K562 (cell line): ENCODE measurements around the gene CST2.

Source experiments
- EZH2 ChIP-seq: IDR thresholded peaks from 2 replicates; pipeline ENCODE4 v1.6.1; 2012; ENCODE audit warnings: low read depth, mild to moderate bottlenecking, inconsistent platforms, low read length, borderline replicate concordance
- FOXM1 ChIP-seq, 2 experiments: fragments of 450-650 bp in 1 of 2; sonication (generic) in 1 of 2; formaldehyde crosslinking in 1 of 2; IDR thresholded peaks; 2 replicates each; pipeline versions ENCODE4 v1.6.1 to v1.9.0; 2017 to 2022; ENCODE audit warnings: low read depth in 2 of 2, mild to moderate bottlenecking in 2 of 2, missing genetic modification reagents in 1 of 2, moderate library complexity in 1 of 2
- MEF2A ChIP-seq: IDR thresholded peaks from 2 replicates; pipeline ENCODE4 v1.6.1; 2011; ENCODE audit warnings: low read depth, mild to moderate bottlenecking, low read length, moderate library complexity; ENCODE audit not compliant: control insufficient read depth
- NR3C1 ChIP-seq: sonication (generic); formaldehyde crosslinking; IDR thresholded peaks from 2 replicates; pipeline ENCODE4 v1.8.1; 2022; ENCODE audit warnings: missing genetic modification reagents
- TGIF2 ChIP-seq: sonication (generic); formaldehyde crosslinking; IDR thresholded peaks from 2 replicates; pipeline ENCODE4 v1.8.1; 2022; ENCODE audit warnings: mild to moderate bottlenecking, missing genetic modification reagents, moderate library complexity
- ZNF224 ChIP-seq: sonication (generic); formaldehyde crosslinking; IDR thresholded peaks from 2 replicates; pipeline ENCODE4 v1.8.0; 2022; ENCODE audit warnings: mild to moderate bottlenecking, missing genetic modification reagents
- TF ChIP-seq, protein P1 (sequence below), 2 experiments: fragments of 450-650 bp; formaldehyde crosslinking in 1 of 2; IDR thresholded peaks; 2 replicates each; pipeline versions ENCODE4 v1.4.0 to v1.6.1; 2014 to 2020; ENCODE audit warnings: mild to moderate bottlenecking in 2 of 2, borderline replicate concordance in 1 of 2, low read depth in 1 of 2
- TF ChIP-seq, protein P2 (sequence below): fragments of 250-450 bp; sonication (Bioruptor Pico); IDR thresholded peaks from 2 replicates; pipeline ENCODE4 v1.8.0; 2021; ENCODE audit warnings: moderate library complexity, mild to moderate bottlenecking, inconsistent platforms
- TF ChIP-seq, protein P3 (sequence below): fragments of 450-650 bp; formaldehyde crosslinking; IDR thresholded peaks from 2 replicates; pipeline ENCODE4 v1.4.0; 2022; ENCODE audit warnings: missing genetic modification characterization
- TF ChIP-seq, protein P4 (sequence below), 3 experiments: IDR thresholded peaks in 2 of 3; conservative IDR thresholded peaks in 1 of 3; 2 replicates each; pipeline ENCODE4 v1.5.1; 2011 to 2012; ENCODE audit warnings: low read length in 3 of 3, mild to moderate bottlenecking in 3 of 3, control low read depth in 2 of 3, improper control_type of control experiment in 1 of 3, inconsistent platforms in 1 of 3, low read depth in 1 of 3, mixed read lengths in 1 of 3, moderate library complexity in 1 of 3; ENCODE audit not compliant: insufficient read depth in 2 of 3
- TF ChIP-seq, protein P5 (sequence below), 2 experiments: fragments of 200-800 bp in 1 of 2; sonication (Bioruptor generic) in 1 of 2; sonication (generic) in 1 of 2; formaldehyde crosslinking in 1 of 2; IDR thresholded peaks in 1 of 2; conservative IDR thresholded peaks in 1 of 2; 2 replicates each; pipeline versions ENCODE4 v1.5.0 to v1.6.1; 2016 to 2020; ENCODE audit warnings: missing compliant biosample characterization in 1 of 2, missing genetic modification characterization in 1 of 2, missing genetic modification reagents in 1 of 2

DNA sequence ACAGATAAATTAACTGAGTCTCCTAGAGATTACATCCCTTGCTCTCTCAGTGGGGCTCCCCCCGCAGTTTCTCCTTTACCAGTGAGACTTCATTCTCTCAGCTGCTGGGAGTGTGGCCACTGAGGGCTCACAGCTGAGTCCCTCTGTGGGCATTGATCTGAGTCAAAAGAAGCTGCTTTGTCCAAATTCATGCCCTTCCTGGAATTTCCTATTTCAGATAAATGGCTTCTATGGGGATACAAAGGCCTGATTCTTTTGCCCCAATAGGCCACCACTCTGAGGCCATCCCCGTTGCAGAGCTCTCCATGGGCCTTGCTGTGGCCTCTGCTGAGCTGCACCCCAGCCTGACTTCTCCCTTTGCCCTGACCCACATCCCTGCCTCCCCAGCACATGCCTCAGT, 43.0 kb upstream of the CST2 start:
- TF ChIP-seq, protein P1, sequence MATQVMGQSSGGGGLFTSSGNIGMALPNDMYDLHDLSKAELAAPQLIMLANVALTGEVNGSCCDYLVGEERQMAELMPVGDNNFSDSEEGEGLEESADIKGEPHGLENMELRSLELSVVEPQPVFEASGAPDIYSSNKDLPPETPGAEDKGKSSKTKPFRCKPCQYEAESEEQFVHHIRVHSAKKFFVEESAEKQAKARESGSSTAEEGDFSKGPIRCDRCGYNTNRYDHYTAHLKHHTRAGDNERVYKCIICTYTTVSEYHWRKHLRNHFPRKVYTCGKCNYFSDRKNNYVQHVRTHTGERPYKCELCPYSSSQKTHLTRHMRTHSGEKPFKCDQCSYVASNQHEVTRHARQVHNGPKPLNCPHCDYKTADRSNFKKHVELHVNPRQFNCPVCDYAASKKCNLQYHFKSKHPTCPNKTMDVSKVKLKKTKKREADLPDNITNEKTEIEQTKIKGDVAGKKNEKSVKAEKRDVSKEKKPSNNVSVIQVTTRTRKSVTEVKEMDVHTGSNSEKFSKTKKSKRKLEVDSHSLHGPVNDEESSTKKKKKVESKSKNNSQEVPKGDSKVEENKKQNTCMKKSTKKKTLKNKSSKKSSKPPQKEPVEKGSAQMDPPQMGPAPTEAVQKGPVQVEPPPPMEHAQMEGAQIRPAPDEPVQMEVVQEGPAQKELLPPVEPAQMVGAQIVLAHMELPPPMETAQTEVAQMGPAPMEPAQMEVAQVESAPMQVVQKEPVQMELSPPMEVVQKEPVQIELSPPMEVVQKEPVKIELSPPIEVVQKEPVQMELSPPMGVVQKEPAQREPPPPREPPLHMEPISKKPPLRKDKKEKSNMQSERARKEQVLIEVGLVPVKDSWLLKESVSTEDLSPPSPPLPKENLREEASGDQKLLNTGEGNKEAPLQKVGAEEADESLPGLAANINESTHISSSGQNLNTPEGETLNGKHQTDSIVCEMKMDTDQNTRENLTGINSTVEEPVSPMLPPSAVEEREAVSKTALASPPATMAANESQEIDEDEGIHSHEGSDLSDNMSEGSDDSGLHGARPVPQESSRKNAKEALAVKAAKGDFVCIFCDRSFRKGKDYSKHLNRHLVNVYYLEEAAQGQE (IDR thresholded peaks at IDR 0.05; ENCODE audit: borderline replicate concordance): no peak
- TF ChIP-seq, protein P1 (CRISPR knock-in tag; IDR thresholded peaks at IDR 0.05; ENCODE audit: low read depth): no peak
- TF ChIP-seq NR3C1 (CRISPR knock-in tag) (no peak), EZH2 (no peak), FOXM1 (IDR thresholded peaks at IDR 0.05; ENCODE audit: low read depth) (no peak), FOXM1 (CRISPR knock-in tag; IDR thresholded peaks at IDR 0.05; ENCODE audit: low read depth) (no peak), MEF2A (no peak), ZNF224 (CRISPR knock-in tag) (no peak), TGIF2 (CRISPR knock-in tag) (no peak)
- TF ChIP-seq, protein P2, sequence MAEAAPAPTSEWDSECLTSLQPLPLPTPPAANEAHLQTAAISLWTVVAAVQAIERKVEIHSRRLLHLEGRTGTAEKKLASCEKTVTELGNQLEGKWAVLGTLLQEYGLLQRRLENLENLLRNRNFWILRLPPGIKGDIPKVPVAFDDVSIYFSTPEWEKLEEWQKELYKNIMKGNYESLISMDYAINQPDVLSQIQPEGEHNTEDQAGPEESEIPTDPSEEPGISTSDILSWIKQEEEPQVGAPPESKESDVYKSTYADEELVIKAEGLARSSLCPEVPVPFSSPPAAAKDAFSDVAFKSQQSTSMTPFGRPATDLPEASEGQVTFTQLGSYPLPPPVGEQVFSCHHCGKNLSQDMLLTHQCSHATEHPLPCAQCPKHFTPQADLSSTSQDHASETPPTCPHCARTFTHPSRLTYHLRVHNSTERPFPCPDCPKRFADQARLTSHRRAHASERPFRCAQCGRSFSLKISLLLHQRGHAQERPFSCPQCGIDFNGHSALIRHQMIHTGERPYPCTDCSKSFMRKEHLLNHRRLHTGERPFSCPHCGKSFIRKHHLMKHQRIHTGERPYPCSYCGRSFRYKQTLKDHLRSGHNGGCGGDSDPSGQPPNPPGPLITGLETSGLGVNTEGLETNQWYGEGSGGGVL (CRISPR knock-in tag): no peak
- TF ChIP-seq, protein P3, sequence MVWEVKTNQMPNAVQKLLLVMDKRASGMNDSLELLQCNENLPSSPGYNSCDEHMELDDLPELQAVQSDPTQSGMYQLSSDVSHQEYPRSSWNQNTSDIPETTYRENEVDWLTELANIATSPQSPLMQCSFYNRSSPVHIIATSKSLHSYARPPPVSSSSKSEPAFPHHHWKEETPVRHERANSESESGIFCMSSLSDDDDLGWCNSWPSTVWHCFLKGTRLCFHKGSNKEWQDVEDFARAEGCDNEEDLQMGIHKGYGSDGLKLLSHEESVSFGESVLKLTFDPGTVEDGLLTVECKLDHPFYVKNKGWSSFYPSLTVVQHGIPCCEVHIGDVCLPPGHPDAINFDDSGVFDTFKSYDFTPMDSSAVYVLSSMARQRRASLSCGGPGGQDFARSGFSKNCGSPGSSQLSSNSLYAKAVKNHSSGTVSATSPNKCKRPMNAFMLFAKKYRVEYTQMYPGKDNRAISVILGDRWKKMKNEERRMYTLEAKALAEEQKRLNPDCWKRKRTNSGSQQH (CRISPR knock-in tag): no peak
- TF ChIP-seq, protein P4, sequence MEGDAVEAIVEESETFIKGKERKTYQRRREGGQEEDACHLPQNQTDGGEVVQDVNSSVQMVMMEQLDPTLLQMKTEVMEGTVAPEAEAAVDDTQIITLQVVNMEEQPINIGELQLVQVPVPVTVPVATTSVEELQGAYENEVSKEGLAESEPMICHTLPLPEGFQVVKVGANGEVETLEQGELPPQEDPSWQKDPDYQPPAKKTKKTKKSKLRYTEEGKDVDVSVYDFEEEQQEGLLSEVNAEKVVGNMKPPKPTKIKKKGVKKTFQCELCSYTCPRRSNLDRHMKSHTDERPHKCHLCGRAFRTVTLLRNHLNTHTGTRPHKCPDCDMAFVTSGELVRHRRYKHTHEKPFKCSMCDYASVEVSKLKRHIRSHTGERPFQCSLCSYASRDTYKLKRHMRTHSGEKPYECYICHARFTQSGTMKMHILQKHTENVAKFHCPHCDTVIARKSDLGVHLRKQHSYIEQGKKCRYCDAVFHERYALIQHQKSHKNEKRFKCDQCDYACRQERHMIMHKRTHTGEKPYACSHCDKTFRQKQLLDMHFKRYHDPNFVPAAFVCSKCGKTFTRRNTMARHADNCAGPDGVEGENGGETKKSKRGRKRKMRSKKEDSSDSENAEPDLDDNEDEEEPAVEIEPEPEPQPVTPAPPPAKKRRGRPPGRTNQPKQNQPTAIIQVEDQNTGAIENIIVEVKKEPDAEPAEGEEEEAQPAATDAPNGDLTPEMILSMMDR (IDR thresholded peaks at IDR 0.05 in 2 of 3, conservative IDR thresholded peaks at IDR 0.05 in 1 of 3; ENCODE audit: insufficient read depth in 2 of 3, low read depth in 1 of 3, low read length in 3 of 3): no peak
- TF ChIP-seq, protein P5, sequence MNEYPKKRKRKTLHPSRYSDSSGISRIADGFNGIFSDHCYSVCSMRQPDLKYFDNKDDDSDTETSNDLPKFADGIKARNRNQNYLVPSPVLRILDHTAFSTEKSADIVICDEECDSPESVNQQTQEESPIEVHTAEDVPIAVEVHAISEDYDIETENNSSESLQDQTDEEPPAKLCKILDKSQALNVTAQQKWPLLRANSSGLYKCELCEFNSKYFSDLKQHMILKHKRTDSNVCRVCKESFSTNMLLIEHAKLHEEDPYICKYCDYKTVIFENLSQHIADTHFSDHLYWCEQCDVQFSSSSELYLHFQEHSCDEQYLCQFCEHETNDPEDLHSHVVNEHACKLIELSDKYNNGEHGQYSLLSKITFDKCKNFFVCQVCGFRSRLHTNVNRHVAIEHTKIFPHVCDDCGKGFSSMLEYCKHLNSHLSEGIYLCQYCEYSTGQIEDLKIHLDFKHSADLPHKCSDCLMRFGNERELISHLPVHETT (CRISPR knock-in tag; conservative IDR thresholded peaks at IDR 0.05 in 1 of 2, IDR thresholded peaks at IDR 0.05 in 1 of 2): no peak
